ENCODE results near the gene NECTIN2.
"Not testable (repeated sequence)": the region's sequence is repeated elsewhere in the genome, so short reads cannot be mapped to it uniquely, and the experiment has no call there.

The NECTIN2 gene

DNA sequence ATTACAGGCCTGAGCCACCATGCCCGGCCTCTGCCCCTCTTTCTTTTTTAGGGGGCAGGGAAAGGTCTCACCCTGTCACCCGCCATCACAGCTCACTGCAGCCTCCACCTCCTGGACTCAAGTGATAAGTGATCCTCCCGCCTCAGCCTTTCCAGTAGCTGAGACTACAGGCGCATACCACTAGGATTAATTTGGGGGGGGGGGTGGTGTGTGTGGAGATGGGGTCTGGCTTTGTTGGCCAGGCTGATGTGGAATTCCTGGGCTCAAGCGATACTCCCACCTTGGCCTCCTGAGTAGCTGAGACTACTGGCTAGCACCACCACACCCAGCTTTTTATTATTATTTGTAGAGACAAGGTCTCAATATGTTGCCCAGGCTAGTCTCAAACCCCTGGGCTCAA, 63.7 kb downstream of the NECTIN2 start:
- no peak for TF ChIP-seq CTCF (IDR thresholded peaks at IDR 0.05; ENCODE audit: low read depth, low read length)
- DNase-seq (ENCODE audit: low read depth in 2 of 2) = no peak

GRCh38 chr19:44911896-44912295, 65.8 kb downstream of the NECTIN2 start:
- not testable (repeated sequence) for DNase-seq (ENCODE audit: low read depth in 2 of 2); H3K4me3 ChIP-seq (replicated peaks in 1 of 2; ENCODE audit: low read depth in 2 of 2, low read length in 2 of 2)

More for the DNA sequence above, 63.7 kb downstream of the NECTIN2 start:
- no peak overlapping the region for H3K4me3 ChIP-seq (replicated peaks in 1 of 2; ENCODE audit: low read depth in 2 of 2, low read length in 2 of 2)

- H3K4me3 ChIP-seq (replicated peaks in 1 of 2; ENCODE audit: low read depth in 2 of 2, low read length in 2 of 2) = no peak overlapping the region
- no peak for TF ChIP-seq CTCF (IDR thresholded peaks at IDR 0.05; ENCODE audit: low read depth, low read length)
- peak in 1 of 2 donors; percentile 81 for DNase-seq (ENCODE audit: low read depth in 2 of 2)
Observed at GRCh38 chr19:44912854-44913253, 66.8 kb downstream of the NECTIN2 start.

- DNase-seq (ENCODE audit: low read depth in 2 of 2); H3K4me3 ChIP-seq (replicated peaks in 1 of 2; ENCODE audit: low read depth in 2 of 2, low read length in 2 of 2): not testable (repeated sequence)
Observed at GRCh38 chr19:44913512-44914432, 67.7 kb downstream of the NECTIN2 start.

DNA sequence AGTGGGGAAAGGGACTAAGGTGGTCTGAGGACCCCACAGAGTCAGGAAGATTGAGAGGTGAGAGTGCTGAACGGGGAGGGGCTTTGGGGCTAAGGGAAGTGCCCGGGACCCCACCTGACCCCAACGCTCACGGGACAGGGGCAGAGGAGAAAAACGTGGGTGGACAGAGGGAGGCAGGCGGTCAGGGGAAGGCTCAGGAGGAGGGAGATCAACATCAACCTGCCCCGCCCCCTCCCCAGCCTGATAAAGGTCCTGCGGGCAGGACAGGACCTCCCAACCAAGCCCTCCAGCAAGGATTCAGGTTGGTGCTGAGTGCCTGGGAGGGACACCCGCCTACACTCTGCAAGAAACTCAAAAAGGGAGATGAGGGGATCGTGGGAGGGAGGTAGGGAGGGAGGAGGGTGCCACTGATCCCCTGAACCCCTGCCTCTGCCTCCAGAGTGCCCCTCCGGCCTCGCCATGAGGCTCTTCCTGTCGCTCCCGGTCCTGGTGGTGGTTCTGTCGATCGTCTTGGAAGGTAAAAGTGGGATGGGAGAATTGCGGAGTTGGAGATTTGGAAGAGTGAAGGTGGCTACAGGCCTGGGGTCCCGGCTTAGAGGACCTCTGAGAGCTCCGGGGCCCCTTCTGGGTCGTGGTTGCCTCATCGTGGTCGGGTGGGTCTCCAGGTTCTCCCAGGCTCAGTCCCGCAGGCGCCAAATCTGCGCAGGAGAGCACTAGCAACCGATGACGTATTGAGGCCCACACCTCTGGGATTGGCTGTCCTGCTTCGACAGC, 68.5 kb downstream of the NECTIN2 start, which contains the start of gene APOC1:
TSS of gene APOC1 (plus strand) at position 176 of the 774 bp plus-strand sequence. CDS start at position 460, 284 bp downstream.
- H3K4me3 ChIP-seq (replicated peaks in 1 of 2; ENCODE audit: low read depth in 2 of 2, low read length in 2 of 2) = peak within 1 kb of the TSS; percentile 42 to 53
- DNase-seq (ENCODE audit: low read depth in 2 of 2) = peak; percentile 79 to 83

GRCh38 chr19:44924243-44924725, 78.2 kb downstream of the NECTIN2 start:
- no peak overlapping the region for H3K4me3 ChIP-seq (replicated peaks in 1 of 2; ENCODE audit: low read depth in 2 of 2, low read length in 2 of 2)
- DNase-seq (ENCODE audit: low read depth in 2 of 2) = no peak
- no peak for TF ChIP-seq CTCF (IDR thresholded peaks at IDR 0.05; ENCODE audit: low read depth, low read length)

DNA sequence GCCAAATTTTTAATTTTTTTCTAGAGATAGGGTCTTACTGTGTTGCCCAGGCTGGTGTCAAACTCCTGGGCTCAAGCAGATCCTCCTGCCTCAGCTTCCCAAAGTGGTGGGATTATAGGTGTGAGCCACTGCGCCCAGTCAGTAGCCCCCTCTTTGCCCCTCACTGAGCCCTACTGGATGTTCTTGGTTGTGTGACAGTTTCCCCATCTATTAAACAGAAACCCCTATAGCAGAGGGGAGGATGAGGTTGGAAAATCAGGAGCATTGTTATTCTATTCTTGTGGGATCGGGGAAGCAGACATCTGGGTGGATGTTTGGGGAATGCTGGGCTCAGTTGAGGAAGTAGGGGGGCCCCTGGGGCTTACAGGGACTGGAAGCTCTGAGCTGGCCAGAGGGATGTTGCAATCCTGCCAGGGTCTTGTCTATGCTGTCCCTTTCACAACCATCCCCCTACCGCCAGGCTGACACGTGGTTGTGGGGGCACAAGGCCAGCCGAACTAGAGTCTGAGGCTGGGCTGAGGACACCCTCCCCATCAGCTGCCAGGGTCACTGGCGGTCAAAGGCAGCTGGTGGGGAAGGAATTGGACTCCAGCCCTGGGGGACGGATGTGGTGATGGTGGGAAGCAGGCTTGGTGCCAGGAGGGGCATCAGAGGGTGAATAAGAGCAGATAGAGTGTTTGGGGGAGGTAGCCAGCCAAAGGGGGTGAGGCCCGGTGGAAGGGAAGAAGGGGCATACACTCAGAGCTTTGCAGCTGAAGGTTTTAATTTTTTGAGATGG, 79.2 kb downstream of the NECTIN2 start:
- peak; percentile 70 to 95 for DNase-seq (ENCODE audit: low read depth in 2 of 2)
- no peak for TF ChIP-seq CTCF (IDR thresholded peaks at IDR 0.05; ENCODE audit: low read depth, low read length)
- no peak overlapping the region for H3K4me3 ChIP-seq (replicated peaks in 1 of 2; ENCODE audit: low read depth in 2 of 2, low read length in 2 of 2)

- not testable (repeated sequence) for DNase-seq (ENCODE audit: low read depth in 2 of 2); H3K4me3 ChIP-seq (replicated peaks in 1 of 2; ENCODE audit: low read depth in 2 of 2, low read length in 2 of 2)
Observed at GRCh38 chr19:44926245-44927077, 80.4 kb downstream of the NECTIN2 start.

All from cardiac fibroblast (primary cell).